ENCODE results near the gene HSPA4L. TPM values are rescaled to one million over a fixed set of nuclear protein-coding genes. Genes with fewer than 3 reads are reported as not detected.

HSPA4L gene
- total RNA-seq, 1 experiment from 2014 or later: 68.9 TPM

DNA sequence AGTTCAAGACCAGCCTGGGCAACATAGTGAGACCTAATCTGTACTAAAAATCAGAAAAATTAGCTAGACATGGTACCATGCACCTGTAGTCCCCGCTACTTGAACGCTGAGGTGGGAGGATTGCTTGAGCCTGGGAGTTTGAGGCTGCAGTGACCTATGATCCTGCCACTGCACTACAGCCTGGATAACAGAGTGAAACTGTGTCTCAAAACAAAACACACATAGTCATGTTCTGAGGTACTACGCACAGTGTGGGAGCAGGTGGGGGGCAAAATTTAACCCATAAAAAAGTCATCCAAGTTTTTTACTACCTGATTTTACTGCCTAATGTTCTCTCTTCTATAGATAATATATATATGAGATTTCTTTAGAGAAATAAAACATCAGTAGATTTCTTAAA, 28.4 kb downstream of the HSPA4L start:
- no peaks in the 10 kb centered on the region for H3K9me3 Mint-ChIP-seq (ENCODE audit: unreplicated experiment)
- intact Hi-C loops (cut with micrococcal nuclease): no loop called here
- CTCF ChIA-PET: interaction anchor here (0.6 to 1.2 kb wide), 3 partner anchors 9 to 162 kb away, joined by 3 to 4 read pairs (median 3); no protein-coding TSS in a partner anchor
- TF ChIP-seq, protein P1, sequence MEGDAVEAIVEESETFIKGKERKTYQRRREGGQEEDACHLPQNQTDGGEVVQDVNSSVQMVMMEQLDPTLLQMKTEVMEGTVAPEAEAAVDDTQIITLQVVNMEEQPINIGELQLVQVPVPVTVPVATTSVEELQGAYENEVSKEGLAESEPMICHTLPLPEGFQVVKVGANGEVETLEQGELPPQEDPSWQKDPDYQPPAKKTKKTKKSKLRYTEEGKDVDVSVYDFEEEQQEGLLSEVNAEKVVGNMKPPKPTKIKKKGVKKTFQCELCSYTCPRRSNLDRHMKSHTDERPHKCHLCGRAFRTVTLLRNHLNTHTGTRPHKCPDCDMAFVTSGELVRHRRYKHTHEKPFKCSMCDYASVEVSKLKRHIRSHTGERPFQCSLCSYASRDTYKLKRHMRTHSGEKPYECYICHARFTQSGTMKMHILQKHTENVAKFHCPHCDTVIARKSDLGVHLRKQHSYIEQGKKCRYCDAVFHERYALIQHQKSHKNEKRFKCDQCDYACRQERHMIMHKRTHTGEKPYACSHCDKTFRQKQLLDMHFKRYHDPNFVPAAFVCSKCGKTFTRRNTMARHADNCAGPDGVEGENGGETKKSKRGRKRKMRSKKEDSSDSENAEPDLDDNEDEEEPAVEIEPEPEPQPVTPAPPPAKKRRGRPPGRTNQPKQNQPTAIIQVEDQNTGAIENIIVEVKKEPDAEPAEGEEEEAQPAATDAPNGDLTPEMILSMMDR (IDR thresholded peaks at IDR 0.05; ENCODE audit: unreplicated experiment): no peak
- H3K4me1 Mint-ChIP-seq (ENCODE audit: insufficient read depth, unreplicated experiment): no peaks in the 10 kb centered on the region
- H3K36me3 Mint-ChIP-seq (ENCODE audit: insufficient read depth, unreplicated experiment): peaks cover 84% of the 10 kb centered on the region
- no TSS peak for BruUV-seq (replicated peaks)
- no peak for DNase-seq (ENCODE audit: unreplicated experiment)
- H3K27ac Mint-ChIP-seq (ENCODE audit: low read depth, unreplicated experiment): no peak overlapping the region
- POLR2A ChIA-PET: interaction anchor here (0.8 to 1.2 kb wide), 2 partner anchors 10 to 29 kb away, joined by 5 read pairs; partner anchors contain the start of gene HSPA4L
- no peaks in the 10 kb centered on the region for H3K27me3 Mint-ChIP-seq (ENCODE audit: insufficient read depth, unreplicated experiment)
- no peak overlapping the region for H3K4me3 Mint-ChIP-seq (ENCODE audit: unreplicated experiment)

GRCh38 chr4:127822430-127822829, 40.3 kb downstream of the HSPA4L start:
- CTCF ChIA-PET: no interaction called here
- BruUV-seq (replicated peaks): no TSS peak
- Mint-ChIP-seq H3K27me3 (ENCODE audit: insufficient read depth, unreplicated experiment) (no peaks in the 10 kb centered on the region), H3K36me3 (ENCODE audit: insufficient read depth, unreplicated experiment) (peaks cover 81% of the 10 kb centered on the region), H3K27ac (ENCODE audit: low read depth, unreplicated experiment) (no peak overlapping the region), H3K4me1 (ENCODE audit: insufficient read depth, unreplicated experiment) (no peaks in the 10 kb centered on the region), H3K4me3 (ENCODE audit: unreplicated experiment) (no peak overlapping the region), H3K9me3 (ENCODE audit: unreplicated experiment) (no peaks in the 10 kb centered on the region)
- POLR2A ChIA-PET: no interaction called here
- TF ChIP-seq, protein P1 (IDR thresholded peaks at IDR 0.05; ENCODE audit: unreplicated experiment): no peak
- intact Hi-C loops (cut with micrococcal nuclease): no loop called here
- DNase-seq (ENCODE audit: unreplicated experiment): no peak

- DNase-seq (ENCODE audit: unreplicated experiment): no peak
- ChIA-PET POLR2A (interaction anchor here (0.6 to 1.1 kb wide), 2 partner anchors 10 to 137 kb away, joined by 3 read pairs; partner anchors contain the start of gene ABHD18), CTCF (interaction anchor here (0.6 kb wide), 3 partner anchors 59 to 996 kb away, joined by 3 read pairs; no protein-coding TSS in a partner anchor)
- Mint-ChIP-seq H3K4me1 (ENCODE audit: insufficient read depth, unreplicated experiment) (no peaks in the 10 kb centered on the region), H3K27me3 (ENCODE audit: insufficient read depth, unreplicated experiment) (no peaks in the 10 kb centered on the region), H3K27ac (ENCODE audit: low read depth, unreplicated experiment) (no peak overlapping the region), H3K9me3 (ENCODE audit: unreplicated experiment) (no peaks in the 10 kb centered on the region), H3K36me3 (ENCODE audit: insufficient read depth, unreplicated experiment) (peaks cover 90% of the 10 kb centered on the region), H3K4me3 (ENCODE audit: unreplicated experiment) (no peak overlapping the region)
- no TSS peak for BruUV-seq (replicated peaks)
- intact Hi-C loops (cut with micrococcal nuclease): no loop called here
- TF ChIP-seq, protein P1 (IDR thresholded peaks at IDR 0.05; ENCODE audit: unreplicated experiment): no peak
Observed at GRCh38 chr4:127828121-127828520, 46.0 kb downstream of the HSPA4L start.

GRCh38 chr4:127829014-127829413, 46.9 kb downstream of the HSPA4L start:
- H3K36me3 Mint-ChIP-seq (ENCODE audit: insufficient read depth, unreplicated experiment): peaks cover 89% of the 10 kb centered on the region
- no peaks in the 10 kb centered on the region for H3K9me3 Mint-ChIP-seq (ENCODE audit: unreplicated experiment)
- H3K4me1 Mint-ChIP-seq (ENCODE audit: insufficient read depth, unreplicated experiment): no peaks in the 10 kb centered on the region
- H3K27ac Mint-ChIP-seq (ENCODE audit: low read depth, unreplicated experiment): no peak overlapping the region
- ChIA-PET CTCF (interaction anchor here (0.7 kb wide), 1 partner anchor 239 kb away, joined by 3 read pairs; no protein-coding TSS in a partner anchor), POLR2A (interaction anchor here (1.1 to 1.5 kb wide), 2 partner anchors 10 to 137 kb away, joined by 3 to 5 read pairs; partner anchors contain the start of genes ABHD18 and MFSD8)
- BruUV-seq (replicated peaks): no TSS peak
- intact Hi-C loops (cut with micrococcal nuclease): no loop called here
- H3K4me3 Mint-ChIP-seq (ENCODE audit: unreplicated experiment): no peak overlapping the region
- no peaks in the 10 kb centered on the region for H3K27me3 Mint-ChIP-seq (ENCODE audit: insufficient read depth, unreplicated experiment)
- no peak for DNase-seq (ENCODE audit: unreplicated experiment)
- TF ChIP-seq, protein P1 (IDR thresholded peaks at IDR 0.05; ENCODE audit: unreplicated experiment): no peak
